Measurements from ENCODE around the gene MBD4. TPM values are rescaled to one million over a fixed set of nuclear protein-coding genes. Genes with fewer than 3 reads are reported as not detected.

MBD4 gene
- polyA plus RNA-seq, 4 donors: 17.0 to 32.7 (median 22.5) TPM

DNA sequence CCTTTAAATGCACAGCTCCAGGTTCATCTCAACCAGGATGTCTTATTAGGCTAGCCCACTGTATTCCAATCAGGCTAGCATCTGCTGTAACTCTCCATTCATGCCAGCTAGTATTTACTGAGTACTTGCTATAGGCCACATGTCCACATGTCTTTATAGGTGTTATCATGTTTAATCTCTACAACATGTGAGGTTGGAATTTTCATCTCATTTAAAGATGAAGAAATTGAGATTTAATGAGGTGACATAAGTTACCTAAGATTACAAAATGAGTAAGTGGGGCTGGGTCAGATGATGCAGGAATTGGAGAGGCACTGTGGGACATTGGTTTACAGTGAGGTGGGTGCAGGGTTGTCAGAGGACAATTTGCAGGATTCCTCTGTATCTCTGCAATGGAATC lies 3.2 kb upstream of the MBD4 start:
- no peak overlapping the region for H3K27ac ChIP-seq (ENCODE audit: low read depth in 1 of 3, low read length in 2 of 3)
- H3K4me1 ChIP-seq (ENCODE audit: control insufficient read depth in 3 of 3, insufficient read depth in 2 of 3, low read depth in 1 of 3, low read length in 2 of 3): peaks cover 3 to 15% (median 6%) of the 10 kb centered on the region in 3 donors
- FAIRE-seq: no peak
- H3K27me3 ChIP-seq (ENCODE audit: control insufficient read depth in 3 of 3, insufficient read depth in 3 of 3, low read length in 3 of 3): no peaks in the 10 kb centered on the region
- H3K9me3 ChIP-seq (ENCODE audit: control insufficient read depth in 2 of 2, insufficient read depth in 1 of 2, low read depth in 1 of 2, low read length in 1 of 2): no peaks in the 10 kb centered on the region
- H3K4me3 ChIP-seq (ENCODE audit: low read depth in 1 of 3, low read length in 3 of 3): no peak overlapping the region
- H3K36me3 ChIP-seq (ENCODE audit: control insufficient read depth in 3 of 3, insufficient read depth in 2 of 3, low read depth in 1 of 3, low read length in 3 of 3): no peaks in the 10 kb centered on the region
- DNase-seq: no peak

DNA sequence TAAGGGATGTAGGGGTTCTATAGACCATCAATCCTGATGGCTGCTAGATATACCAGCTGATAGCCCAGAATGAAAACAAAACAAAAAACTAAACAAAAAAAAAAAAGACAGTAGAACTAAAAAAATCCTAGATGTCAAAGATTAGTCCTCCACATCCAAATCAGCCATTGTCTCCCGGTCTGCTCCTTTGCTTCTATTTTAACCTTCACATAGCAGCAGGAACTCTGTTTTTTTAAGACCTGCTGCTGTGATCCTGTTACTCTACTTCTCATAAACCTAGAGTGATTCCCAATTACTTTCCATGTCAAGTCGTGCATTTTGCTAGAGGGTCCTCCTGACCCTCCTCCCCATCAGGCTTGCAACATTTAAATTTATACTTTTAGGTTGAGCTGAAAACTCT lies 2.7 kb upstream of the MBD4 start:
- Histone ChIP-seq H3K36me3 (ENCODE audit: control insufficient read depth in 3 of 3, insufficient read depth in 2 of 3, low read depth in 1 of 3, low read length in 3 of 3) (peaks cover 0 to 2% (median 2%) of the 10 kb centered on the region in 3 donors), H3K4me1 (ENCODE audit: control insufficient read depth in 3 of 3, insufficient read depth in 2 of 3, low read depth in 1 of 3, low read length in 2 of 3) (peaks cover 3 to 15% (median 6%) of the 10 kb centered on the region in 3 donors), H3K27me3 (ENCODE audit: control insufficient read depth in 3 of 3, insufficient read depth in 3 of 3, low read length in 3 of 3) (no peaks in the 10 kb centered on the region), H3K4me3 (ENCODE audit: low read depth in 1 of 3, low read length in 3 of 3) (no peak overlapping the region), H3K9me3 (ENCODE audit: control insufficient read depth in 2 of 2, insufficient read depth in 1 of 2, low read depth in 1 of 2, low read length in 1 of 2) (no peaks in the 10 kb centered on the region), H3K27ac (ENCODE audit: low read depth in 1 of 3, low read length in 2 of 3) (no peak overlapping the region)
- no peak for FAIRE-seq
- DNase-seq: no peak
- WGBS, 3 donors: 68 to 93% (median 79%) methylated on average over 2 of the region's 2 CpGs

DNA sequence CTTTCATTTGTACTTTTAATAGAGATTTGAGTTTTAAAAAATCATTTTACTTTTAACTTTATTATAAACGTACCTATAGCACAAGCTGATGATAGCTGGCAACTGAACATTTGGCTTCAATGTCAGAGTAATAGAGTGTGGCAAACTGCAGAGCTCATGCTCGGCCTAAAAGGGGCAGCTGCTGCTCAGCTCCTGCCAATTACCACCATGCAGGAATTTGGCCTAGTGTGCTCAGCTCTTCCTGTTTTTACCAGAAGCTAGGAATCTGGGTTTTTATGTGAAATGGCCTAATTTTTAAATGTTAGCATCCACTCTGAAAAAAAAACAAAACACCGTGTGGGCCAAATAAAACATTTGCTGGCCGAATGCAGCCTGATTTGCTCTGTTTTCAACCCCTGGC lies 2.0 kb upstream of the MBD4 start:
- no peak overlapping the region for H3K4me3 ChIP-seq (ENCODE audit: low read depth in 1 of 3, low read length in 3 of 3)
- no peak for DNase-seq
- no peak for FAIRE-seq
- H3K27ac ChIP-seq (ENCODE audit: low read depth in 1 of 3, low read length in 2 of 3): peak overlapping the region in 1 of 3 donors; percentile 3
- H3K36me3 ChIP-seq (ENCODE audit: control insufficient read depth in 3 of 3, insufficient read depth in 2 of 3, low read depth in 1 of 3, low read length in 3 of 3): peaks cover 0 to 5% (median 4%) of the 10 kb centered on the region in 3 donors
- WGBS, 3 donors: 38 to 69% (median 61%) methylated on average over 4 of the region's 4 CpGs
- peaks cover 3 to 10% (median 6%) of the 10 kb centered on the region in 3 donors for H3K4me1 ChIP-seq (ENCODE audit: control insufficient read depth in 3 of 3, insufficient read depth in 2 of 3, low read depth in 1 of 3, low read length in 2 of 3)
- no peaks in the 10 kb centered on the region for H3K9me3 ChIP-seq (ENCODE audit: control insufficient read depth in 2 of 2, insufficient read depth in 1 of 2, low read depth in 1 of 2, low read length in 1 of 2)
- no peaks in the 10 kb centered on the region for H3K27me3 ChIP-seq (ENCODE audit: control insufficient read depth in 3 of 3, insufficient read depth in 3 of 3, low read length in 3 of 3)

DNA sequence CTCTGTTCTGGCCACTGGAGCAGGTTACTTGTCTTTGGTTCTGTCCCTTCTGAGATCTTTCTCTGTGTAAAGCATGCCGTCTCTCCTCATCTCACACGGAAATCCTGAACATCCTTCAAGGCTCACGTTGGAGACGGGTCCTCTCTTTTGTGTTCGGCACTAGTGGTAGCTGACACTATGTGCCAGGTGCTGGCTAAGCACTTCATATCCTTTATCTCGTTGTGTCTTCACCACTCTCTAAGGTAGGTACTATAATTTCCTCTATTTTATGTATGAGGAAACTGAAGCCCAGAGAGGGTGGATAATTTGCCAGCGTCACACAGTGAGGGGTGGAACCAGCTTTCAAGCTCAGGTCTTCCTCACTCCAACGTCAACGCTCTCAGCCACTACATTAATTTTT lies 1.5 kb upstream of the MBD4 start:
- H3K27me3 ChIP-seq (ENCODE audit: control insufficient read depth in 3 of 3, insufficient read depth in 3 of 3, low read length in 3 of 3): no peaks in the 10 kb centered on the region
- WGBS, 3 donors: 32 to 43% (median 37%) methylated on average over 9 of the region's 9 CpGs
- H3K9me3 ChIP-seq (ENCODE audit: control insufficient read depth in 2 of 2, insufficient read depth in 1 of 2, low read depth in 1 of 2, low read length in 1 of 2): no peaks in the 10 kb centered on the region
- H3K4me3 ChIP-seq (ENCODE audit: low read depth in 1 of 3, low read length in 3 of 3): peak overlapping the region in 2 of 3 donors; percentile 26 to 96
- H3K27ac ChIP-seq (ENCODE audit: low read depth in 1 of 3, low read length in 2 of 3): peak overlapping the region; percentile 79 to 92 (median 89)
- FAIRE-seq (no peak), DNase-seq (no peak)
- peaks cover 3 to 10% (median 6%) of the 10 kb centered on the region in 3 donors for H3K4me1 ChIP-seq (ENCODE audit: control insufficient read depth in 3 of 3, insufficient read depth in 2 of 3, low read depth in 1 of 3, low read length in 2 of 3)
- H3K36me3 ChIP-seq (ENCODE audit: control insufficient read depth in 3 of 3, insufficient read depth in 2 of 3, low read depth in 1 of 3, low read length in 3 of 3): peaks cover 0 to 7% (median 4%) of the 10 kb centered on the region in 3 donors

DNA sequence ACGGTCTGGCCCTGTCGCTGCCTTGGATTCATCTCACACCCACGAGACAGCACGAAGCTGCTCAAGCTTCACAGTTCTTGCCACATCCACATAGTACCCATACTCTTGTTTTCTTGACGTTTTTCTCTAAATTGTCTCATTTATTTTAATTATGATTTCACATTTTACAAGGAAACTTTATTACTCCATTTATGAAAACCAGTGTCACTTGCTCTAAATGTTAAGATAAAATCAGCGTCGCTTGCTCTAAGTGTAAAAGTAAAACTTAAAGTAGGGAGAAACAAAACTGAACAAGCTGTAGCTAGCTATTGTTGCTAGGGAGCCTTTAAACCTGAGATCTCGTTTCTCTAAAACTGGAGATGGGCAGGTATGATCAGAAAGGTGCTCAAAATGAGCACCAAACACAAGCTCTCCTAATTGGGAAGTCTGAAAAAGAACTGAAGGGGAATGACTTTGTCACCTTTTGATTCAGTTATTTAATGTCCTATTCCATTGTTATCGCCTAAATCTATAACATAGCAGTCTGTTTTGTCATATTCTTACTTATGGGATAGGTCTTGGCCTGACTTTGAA lies 956 bp upstream of the MBD4 start:
- DNase-seq (no peak), FAIRE-seq (no peak)
- 4 to 7% (median 6%) methylated on average over 9 of the region's 9 CpGs for WGBS, 3 donors
- peak overlapping the region; percentile 54 to 96 (median 79) for H3K4me3 ChIP-seq (ENCODE audit: low read depth in 1 of 3, low read length in 3 of 3)
- H3K36me3 ChIP-seq (ENCODE audit: control insufficient read depth in 3 of 3, insufficient read depth in 2 of 3, low read depth in 1 of 3, low read length in 3 of 3): peaks cover 2 to 7% (median 7%) of the 10 kb centered on the region in 3 donors
- peak overlapping the region; percentile 79 to 92 (median 89) for H3K27ac ChIP-seq (ENCODE audit: low read depth in 1 of 3, low read length in 2 of 3)
- no peaks in the 10 kb centered on the region for H3K27me3 ChIP-seq (ENCODE audit: control insufficient read depth in 3 of 3, insufficient read depth in 3 of 3, low read length in 3 of 3)
- no peaks in the 10 kb centered on the region for H3K9me3 ChIP-seq (ENCODE audit: control insufficient read depth in 2 of 2, insufficient read depth in 1 of 2, low read depth in 1 of 2, low read length in 1 of 2)
- H3K4me1 ChIP-seq (ENCODE audit: control insufficient read depth in 3 of 3, insufficient read depth in 2 of 3, low read depth in 1 of 3, low read length in 2 of 3): peaks cover 3 to 10% (median 8%) of the 10 kb centered on the region in 3 donors

DNA sequence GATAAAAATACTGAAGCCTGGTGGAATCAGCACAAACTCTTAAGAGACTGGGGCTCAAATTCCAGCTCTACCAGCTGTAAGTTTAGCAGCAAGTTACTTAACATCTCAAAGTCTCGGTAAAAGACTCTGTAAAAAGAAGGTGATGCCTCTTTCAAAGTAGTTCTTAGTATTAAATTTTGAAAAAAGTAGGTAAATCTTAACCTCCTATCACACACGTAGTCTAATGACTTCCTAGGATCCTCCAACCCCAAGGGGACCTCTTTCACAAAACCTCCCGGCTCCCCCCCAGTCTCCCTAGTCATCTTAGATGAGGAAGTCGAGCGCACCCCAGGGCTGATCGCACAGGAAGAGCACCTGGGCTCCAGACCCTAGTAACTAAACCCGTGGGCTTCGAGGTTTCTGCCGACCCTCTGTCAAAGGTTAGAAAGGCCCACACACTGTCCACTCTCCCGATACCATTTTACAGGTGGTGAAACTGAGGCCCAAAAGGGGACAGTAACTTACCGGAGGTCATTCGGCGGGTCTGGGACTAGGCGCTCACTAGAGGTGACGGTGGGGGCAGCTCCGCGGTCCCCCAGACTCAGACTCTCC lies 427 bp downstream of the MBD4 start:
- peaks cover 2 to 7% (median 7%) of the 10 kb centered on the region in 3 donors for H3K36me3 ChIP-seq (ENCODE audit: control insufficient read depth in 3 of 3, insufficient read depth in 2 of 3, low read depth in 1 of 3, low read length in 3 of 3)
- DNase-seq (peak in 1 of 2 donors; percentile 49), FAIRE-seq (no peak)
- H3K27me3 ChIP-seq (ENCODE audit: control insufficient read depth in 3 of 3, insufficient read depth in 3 of 3, low read length in 3 of 3): no peaks in the 10 kb centered on the region
- H3K4me1 ChIP-seq (ENCODE audit: control insufficient read depth in 3 of 3, insufficient read depth in 2 of 3, low read depth in 1 of 3, low read length in 2 of 3): peaks cover 3 to 10% (median 8%) of the 10 kb centered on the region in 3 donors
- H3K27ac ChIP-seq (ENCODE audit: low read depth in 1 of 3, low read length in 2 of 3): peak overlapping the region; percentile 79 to 86 (median 79)
- WGBS, 3 donors: 0 to 1% (median 0%) methylated on average over 16 to 17 of the region's 17 CpGs
- no peaks in the 10 kb centered on the region for H3K9me3 ChIP-seq (ENCODE audit: control insufficient read depth in 2 of 2, insufficient read depth in 1 of 2, low read depth in 1 of 2, low read length in 1 of 2)
- peak overlapping the region; percentile 52 to 96 (median 79) for H3K4me3 ChIP-seq (ENCODE audit: low read depth in 1 of 3, low read length in 3 of 3)

DNA sequence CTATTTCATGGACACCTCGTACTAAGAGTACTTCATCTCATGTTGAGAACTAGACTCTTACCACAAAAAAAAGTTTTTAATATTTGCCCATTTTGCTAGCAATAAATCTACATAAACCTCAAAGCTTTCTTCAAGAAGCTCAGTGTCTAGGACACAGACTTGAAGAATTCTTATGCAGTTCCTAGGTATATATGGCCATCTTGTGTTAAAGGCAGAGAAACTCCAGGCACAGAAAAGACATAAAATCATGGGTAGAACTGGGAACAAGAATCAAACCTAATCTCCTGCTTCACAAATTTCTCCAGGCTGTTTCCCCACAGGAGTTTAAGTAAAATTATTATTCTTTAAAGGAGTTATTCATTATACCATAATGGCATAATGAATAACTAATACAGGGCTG lies 4.4 kb downstream of the MBD4 start:
- H3K4me1 ChIP-seq (ENCODE audit: control insufficient read depth in 3 of 3, insufficient read depth in 2 of 3, low read depth in 1 of 3, low read length in 2 of 3): peaks cover 0 to 5% (median 0%) of the 10 kb centered on the region in 3 donors
- H3K9me3 ChIP-seq (ENCODE audit: control insufficient read depth in 2 of 2, insufficient read depth in 1 of 2, low read depth in 1 of 2, low read length in 1 of 2): no peaks in the 10 kb centered on the region
- no peaks in the 10 kb centered on the region for H3K27me3 ChIP-seq (ENCODE audit: control insufficient read depth in 3 of 3, insufficient read depth in 3 of 3, low read length in 3 of 3)
- DNase-seq (no peak), FAIRE-seq (no peak)
- H3K27ac ChIP-seq (ENCODE audit: low read depth in 1 of 3, low read length in 2 of 3): no peak overlapping the region
- 71 to 81% (median 75%) methylated on average over 1 of the region's 1 CpG for WGBS, 3 donors
- peaks cover 12 to 16% (median 13%) of the 10 kb centered on the region in 3 donors for H3K36me3 ChIP-seq (ENCODE audit: control insufficient read depth in 3 of 3, insufficient read depth in 2 of 3, low read depth in 1 of 3, low read length in 3 of 3)
- H3K4me3 ChIP-seq (ENCODE audit: low read depth in 1 of 3, low read length in 3 of 3): no peak overlapping the region

DNA sequence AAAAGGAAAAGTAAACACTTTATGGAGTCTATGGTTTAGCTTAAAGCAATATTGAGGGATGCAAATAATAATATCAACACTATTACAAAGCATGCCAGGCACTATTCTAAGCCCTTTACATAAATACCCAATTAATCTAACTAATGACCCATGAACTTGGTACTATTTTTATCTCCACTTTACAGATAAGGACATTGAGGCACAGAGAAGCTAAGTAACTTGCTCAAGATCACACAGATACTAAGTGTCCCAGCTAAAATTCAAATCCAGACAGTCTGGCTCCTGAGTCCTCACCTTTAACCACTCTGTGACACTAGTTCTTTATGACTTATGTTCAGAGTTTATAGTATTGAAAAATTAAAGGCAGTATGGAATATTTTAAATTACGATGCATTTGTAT lies 5.6 kb downstream of the MBD4 start:
- Histone ChIP-seq H3K27ac (ENCODE audit: low read depth in 1 of 3, low read length in 2 of 3) (peak overlapping the region in 1 of 3 donors; percentile 33), H3K4me1 (ENCODE audit: control insufficient read depth in 3 of 3, insufficient read depth in 2 of 3, low read depth in 1 of 3, low read length in 2 of 3) (peaks cover 0 to 5% (median 0%) of the 10 kb centered on the region in 3 donors), H3K27me3 (ENCODE audit: control insufficient read depth in 3 of 3, insufficient read depth in 3 of 3, low read length in 3 of 3) (no peaks in the 10 kb centered on the region), H3K4me3 (ENCODE audit: low read depth in 1 of 3, low read length in 3 of 3) (no peak overlapping the region), H3K9me3 (ENCODE audit: control insufficient read depth in 2 of 2, insufficient read depth in 1 of 2, low read depth in 1 of 2, low read length in 1 of 2) (no peaks in the 10 kb centered on the region), H3K36me3 (ENCODE audit: control insufficient read depth in 3 of 3, insufficient read depth in 2 of 3, low read depth in 1 of 3, low read length in 3 of 3) (peaks cover 12 to 19% (median 13%) of the 10 kb centered on the region in 3 donors)
- 96 to 100% (median 98%) methylated on average over 1 of the region's 1 CpG for WGBS, 3 donors
- FAIRE-seq: no peak
- peak in 1 of 2 donors; percentile 62 for DNase-seq
